NCI-H1417 (cell line): ENCODE results near the gene TTC33.
"Not testable (repeated sequence)": the region's sequence is repeated elsewhere in the genome, so short reads cannot be mapped to it uniquely, and the experiment has no call there.

ENCODE experiments used
- DNase-seq, 3 experiments: peaks; one replicate each; lab custom pipeline; 2025; lab: John Stamatoyannopoulos, UW

TTC33 gene, protein sequence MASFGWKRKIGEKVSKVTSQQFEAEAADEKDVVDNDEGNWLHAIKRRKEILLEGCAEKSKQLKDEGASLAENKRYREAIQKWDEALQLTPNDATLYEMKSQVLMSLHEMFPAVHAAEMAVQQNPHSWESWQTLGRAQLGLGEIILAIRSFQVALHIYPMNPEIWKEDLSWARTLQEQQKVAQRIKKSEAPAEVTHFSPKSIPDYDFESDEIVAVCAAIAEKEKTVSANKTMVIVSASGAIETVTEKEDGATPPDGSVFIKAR

DNA sequence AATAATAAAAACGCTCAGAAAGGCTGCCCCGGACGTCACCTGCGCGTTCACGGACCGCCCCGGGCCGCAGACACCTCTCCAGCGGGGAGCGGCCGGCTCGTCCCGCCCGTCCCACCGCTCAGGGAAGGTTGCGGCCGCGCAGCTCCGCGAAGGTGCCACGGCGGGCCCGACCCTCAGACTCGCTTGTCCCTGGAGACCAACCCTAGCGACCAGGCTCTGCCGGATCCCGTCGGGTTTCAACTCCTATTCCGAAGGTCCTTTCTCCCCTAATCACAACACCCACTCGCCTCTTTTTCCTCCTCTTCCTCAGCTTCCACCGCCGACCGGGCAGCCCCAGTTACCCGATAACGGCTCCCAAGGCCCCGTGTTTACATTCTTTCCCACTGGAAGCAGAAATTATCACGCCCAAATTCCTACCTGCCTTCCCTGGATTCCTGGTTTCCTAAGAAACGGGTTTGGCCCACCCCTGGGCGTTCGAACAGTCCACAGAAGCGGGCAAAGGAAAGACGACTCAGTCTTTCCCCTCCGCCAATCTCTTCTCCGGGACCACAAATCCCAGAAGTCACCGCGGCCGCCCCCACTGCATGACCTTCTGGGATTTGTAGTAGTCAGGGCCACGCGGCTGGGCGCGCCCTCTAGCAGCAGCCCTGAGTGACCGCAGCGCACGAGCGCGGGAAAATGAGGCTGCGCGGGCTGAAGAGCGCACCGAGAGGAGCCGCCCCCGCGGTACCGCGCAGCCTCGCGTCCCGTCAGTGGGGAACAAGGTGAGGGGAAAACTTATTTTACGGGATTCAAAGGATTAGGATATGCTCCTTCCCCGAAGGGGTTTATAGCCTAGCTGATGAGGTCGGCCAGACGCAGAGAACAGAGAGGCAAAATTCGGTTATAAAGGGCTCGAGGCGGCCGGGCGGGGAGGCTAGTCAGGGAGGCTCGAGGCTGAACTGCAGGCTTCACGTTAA lies at the start of gene TTC33:
Gene TTC33 (minus strand): TSS at position 555 of the 959 bp plus-strand sequence. CDS start 8,943 bp downstream, outside the sequence.
- DNase-seq: peak; percentile 93 to 97 (median 96)

DNA sequence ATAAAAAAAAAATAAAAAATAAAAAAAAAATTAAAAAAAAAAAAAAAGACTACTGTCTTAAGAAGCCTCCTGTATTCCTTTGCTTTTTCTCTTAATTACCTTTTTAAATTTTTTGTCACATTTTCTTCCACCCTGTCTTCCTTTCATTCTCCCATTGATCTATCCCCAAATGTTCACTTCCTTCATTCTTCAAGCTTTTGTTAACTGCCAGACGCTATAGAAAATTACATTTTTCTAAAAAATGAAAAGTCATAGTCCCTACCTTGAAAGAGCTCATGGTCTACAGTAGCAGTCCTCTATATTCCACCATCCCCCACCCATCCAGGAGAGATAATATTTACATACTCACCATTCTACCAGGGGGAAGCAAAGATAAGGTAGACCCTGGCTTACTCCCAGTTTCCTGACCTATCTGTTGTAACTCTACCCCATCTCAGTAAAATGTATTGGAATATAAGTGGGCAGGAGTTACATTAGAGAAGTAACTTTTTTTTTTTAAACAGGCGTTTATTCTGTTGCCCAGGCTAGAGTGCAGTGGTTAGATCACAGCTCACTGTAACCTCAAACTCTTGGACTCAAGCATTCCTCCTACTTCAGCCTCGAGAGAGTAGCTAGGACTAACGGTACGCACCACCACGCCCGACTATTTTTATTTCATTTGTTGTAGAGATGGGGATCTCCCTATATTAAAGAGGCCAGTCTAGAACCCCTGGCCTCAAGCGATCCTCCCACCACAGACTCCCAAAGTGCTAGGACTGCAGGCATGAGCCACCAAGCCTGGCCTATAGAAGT lies 46.2 kb upstream of the TTC33 start:
- no peak for DNase-seq

DNA sequence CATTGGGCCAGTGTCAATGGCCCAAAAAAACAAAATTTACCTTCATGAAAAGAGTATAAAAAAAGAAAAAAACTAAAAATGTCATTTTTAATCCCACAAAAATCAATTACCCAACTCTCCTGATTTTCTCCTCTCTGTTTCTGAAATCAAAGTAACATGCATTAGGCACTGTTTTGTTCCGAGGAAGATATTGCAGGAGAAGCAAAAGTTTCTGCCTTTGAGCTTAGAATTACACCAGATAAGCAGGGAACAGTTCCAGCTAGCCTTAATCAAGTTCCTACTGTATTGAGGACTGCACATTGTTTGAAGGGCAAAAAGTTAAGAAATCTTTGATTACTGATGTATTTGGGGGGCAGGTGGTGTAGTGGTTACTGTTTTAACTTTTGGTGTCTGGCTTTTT lies 43.5 kb upstream of the TTC33 start:
- peak in 1 of 3 experiments; percentile 16 for DNase-seq

DNA sequence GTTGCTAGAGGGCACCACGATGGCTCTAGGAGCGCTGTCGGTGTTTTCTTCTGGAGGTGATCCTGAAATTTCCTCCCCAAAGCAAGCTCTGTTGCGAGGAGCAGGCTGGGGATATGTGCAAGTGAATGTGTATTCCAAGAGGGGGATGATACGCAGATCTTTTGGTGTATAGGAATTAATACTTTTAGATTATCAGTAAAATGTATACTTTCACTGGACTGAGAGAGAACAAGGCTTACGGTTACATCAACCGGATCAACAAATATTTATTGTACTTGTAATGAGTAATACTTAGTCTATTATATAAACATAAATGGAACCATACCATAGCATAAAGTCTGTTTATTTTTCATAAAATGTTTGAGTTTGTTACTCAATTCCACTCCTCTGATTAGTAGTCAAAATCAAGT lies 43.0 kb upstream of the TTC33 start:
- DNase-seq: no peak

DNA sequence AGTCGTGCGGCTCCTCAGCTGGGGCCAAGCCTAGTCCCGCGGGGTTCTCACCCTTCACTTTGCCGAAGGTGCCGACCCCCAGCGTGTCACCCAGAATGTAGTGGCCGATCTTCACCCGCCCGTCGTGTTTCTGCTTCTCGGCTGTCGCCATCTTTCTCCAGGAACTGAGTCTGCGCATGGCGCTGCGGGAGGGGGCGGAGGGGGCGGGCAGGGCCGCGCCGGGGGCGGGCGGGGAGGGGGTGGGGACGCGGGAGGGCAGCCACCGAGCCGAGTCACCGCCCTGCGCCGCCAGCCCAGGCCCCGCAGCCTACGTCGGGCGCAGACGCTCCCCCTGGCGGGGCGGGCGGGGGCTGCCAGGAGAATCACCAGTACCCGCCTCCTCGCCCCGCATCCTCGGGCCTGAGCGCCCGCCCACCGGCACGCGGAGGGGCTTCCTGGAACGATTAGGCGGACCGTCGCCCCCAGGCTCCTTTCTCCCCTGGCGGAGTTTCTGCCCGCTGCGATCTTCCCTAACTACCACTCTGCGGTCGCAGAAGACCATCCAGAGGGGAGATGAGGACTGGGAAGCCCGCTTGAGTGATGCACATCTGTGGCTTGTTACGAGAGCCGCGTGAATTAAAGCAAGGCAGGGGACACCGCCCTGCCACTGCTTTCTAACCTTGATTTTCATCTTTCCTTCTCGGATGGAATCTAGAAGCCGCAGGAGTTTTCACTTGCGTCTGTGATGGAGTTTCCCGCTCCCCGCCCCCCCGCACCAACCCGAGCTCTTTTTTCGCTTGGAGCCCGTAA lies 42.4 kb upstream of the TTC33 start, which contains the start of gene PRKAA1:
Gene PRKAA1 (minus strand): TSS at position 363 of the 789 bp plus-strand sequence. CDS start 185 bp downstream, at position 178.
- peak; percentile 81 to 98 (median 91) for DNase-seq

DNA sequence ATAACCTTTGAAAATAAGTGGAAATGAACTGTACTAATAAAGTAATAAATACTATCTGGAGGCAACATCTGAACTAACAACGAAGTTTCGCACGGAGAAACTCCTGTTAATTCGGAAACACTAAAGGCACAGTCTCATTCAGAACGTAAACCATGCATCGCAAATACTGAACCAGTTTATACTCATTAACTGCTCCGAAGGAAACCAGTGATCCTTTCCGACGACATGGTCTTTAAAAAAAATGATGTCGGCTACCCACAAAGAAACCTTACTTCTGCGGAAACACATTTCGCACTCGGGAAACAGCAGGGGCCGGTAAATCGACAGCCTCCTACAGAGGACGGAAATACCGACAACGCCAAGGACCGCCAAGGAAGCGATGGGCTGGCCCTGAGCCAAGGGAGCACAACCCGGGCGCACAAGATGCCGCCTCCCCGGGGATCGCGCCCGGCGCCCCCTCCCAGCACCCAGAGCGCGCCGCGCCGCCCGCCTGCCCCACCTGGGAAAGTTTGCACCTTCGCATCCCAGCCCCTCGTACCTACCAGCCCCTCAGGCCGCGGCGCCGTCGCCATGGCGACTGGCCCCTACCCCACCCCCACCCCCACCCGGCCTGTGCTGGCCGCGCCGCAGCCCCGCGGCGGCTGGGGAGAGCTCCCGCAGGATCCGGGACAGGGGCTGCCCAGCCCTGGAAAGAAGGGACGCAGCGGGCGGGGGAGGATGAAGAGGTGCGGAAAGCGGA lies 41.7 kb upstream of the TTC33 start:
- DNase-seq: peak; percentile 60 to 92 (median 91)

DNA sequence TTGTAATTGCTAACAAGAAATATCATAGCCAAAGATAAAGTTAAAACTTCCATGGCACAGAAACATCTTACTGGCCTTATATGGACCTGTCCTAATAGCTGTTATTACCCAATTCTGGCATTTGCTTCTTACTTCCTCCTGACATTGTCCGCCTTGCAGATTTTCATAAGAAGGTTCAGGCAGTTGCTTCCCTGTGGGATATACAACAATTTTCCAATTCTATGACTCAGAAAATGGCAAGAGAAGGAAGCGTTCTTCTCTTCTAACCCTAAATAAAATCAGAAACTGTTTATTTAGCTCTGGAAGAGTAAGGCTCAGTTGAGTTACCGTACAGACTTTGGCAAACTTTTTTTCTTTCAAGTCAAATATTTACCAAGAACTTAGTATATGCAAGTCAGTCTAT lies 40.7 kb upstream of the TTC33 start:
- no peak for DNase-seq

DNA sequence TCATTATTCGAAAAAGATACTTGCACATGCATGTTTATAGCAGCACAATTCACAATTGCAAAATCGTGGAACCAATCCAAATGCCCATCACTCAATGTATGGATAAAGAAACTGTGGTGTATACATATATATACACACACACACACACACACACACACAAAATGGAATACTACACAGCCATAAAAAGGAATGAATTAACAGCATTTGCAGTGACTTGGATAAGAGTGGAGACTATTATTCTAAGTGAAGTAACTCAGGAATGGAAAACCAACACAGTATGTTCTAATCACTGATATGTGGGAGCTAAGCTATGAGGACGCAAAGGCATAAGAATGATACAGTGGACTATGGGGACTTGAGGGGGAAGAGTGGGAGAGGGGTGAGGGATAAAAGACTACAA lies 39.1 kb upstream of the TTC33 start:
- DNase-seq: not testable (repeated sequence)

DNA sequence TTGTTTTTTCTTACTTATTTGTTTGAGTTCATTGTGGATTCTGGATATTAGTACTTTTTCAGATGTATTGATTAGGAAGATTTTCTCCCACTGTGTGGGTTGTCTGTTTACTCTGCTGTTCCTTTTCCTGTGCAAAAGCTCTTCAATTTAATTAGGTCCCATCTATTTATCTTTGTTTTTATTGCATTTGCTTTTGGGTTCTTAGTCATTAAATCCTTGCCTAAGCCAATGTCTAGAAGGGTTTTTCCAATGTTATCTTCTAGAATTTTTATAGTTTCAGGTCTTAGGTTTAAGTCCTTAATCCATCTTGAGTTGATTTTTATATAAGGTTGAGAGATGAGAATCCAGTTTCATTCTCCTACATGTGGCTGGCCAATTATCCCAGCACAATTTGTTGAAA lies 38.6 kb upstream of the TTC33 start:
- not testable (repeated sequence) for DNase-seq

DNA sequence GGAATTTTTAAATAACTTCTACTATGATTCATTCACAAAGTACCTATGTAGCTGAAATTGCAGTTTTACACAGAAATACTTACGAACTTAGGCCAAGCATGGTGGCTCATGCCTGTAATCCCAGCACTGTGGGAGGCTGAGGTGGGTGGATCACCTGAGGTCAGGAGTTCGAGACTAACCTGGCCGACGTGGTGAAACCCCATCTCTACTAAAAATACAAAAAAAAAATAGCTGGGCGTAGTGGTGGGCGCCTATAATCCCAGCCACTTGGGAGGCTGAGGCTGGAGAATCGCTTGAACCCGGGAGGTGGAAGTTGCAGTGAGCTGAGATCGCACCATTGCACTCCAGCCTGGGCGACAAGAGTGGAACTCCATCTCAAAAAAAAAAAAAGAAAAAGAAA lies 36.9 kb upstream of the TTC33 start:
- not testable (repeated sequence) for DNase-seq

DNA sequence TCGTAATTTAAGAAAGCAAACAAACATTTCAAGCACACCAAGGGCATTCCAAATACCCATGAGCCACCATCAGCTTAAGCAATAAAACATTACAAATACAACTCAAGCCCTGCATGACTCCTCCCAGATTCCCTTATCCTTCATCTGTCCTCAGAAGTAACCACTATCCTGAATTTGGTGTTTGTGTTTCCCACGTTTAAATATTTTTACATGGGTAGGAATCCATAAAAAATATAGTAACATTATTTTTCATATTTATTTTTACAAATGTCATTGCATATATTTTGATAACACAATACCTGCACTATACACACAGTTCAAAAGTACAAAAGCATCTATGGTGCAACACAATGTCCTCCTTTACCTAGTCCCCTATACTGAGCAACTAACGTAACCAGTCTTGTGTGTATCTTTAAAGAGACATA lies 36.0 kb upstream of the TTC33 start:
- no peak for DNase-seq

DNA sequence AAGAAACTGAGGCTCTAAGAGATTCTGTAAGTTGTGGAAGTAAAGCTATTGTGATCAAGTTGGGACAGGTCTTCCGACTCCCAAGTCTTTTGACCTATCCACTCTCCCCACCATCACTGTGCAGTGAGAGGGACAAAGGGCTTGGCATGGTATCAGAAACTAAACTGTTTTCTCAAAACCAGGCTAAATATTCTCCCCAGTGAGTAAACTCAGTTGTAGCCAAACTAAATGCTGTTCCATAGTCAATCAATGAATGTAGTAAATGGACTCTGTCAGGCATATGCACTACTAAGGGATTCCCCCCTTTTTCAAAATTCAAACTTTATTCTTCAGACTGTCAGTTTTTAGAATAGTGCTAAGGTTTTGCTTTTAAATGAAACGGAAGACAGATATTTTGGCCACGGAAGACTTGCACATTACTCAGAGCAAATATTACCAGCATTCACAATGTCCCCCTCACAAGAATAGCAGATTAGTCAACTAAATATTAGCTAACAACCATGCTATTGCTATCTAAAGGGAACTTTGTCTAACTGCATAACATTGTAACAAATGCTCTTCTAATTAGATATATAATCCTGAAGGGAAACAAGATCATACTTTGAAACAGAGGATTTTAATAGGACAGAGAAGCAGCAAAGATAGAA lies 35.3 kb upstream of the TTC33 start:
- no peak for DNase-seq

DNA sequence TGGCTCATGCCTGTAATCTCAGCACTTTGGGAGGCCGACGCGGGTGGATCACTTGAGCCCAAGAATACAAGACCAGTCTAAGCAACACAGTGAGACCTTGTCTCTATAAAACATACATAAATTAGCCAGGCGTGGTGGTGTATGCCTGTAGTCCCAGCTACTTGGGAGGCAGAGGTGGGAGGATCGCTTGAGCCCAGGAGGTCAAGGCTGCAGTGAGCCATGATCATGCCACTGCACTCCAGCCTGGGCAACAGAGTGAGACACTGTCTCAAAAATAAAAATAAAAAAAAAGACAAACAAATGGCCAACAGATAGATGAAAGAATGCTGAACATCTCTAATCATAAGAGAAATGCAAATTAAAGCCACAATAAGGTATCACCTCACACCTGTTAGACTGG lies 33.2 kb upstream of the TTC33 start:
- not testable (repeated sequence) for DNase-seq

DNA sequence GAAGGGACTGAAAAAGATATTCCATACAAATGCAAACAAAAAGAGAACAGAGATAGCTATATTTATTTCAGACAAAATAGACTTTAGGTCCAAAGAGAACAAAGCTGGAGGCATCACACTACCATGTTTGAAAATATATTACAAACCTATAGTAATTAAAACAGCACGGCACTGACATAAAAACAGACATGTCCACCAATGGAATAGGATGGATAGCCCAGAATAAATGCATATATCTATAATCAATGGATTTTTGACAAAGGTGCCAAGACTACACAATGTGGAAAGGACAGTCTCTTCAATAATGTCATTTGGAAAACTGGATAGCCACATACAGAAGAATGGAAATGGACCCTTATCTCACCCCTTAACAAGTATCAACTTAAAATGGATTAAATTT lies 32.2 kb upstream of the TTC33 start:
- no peak for DNase-seq

DNA sequence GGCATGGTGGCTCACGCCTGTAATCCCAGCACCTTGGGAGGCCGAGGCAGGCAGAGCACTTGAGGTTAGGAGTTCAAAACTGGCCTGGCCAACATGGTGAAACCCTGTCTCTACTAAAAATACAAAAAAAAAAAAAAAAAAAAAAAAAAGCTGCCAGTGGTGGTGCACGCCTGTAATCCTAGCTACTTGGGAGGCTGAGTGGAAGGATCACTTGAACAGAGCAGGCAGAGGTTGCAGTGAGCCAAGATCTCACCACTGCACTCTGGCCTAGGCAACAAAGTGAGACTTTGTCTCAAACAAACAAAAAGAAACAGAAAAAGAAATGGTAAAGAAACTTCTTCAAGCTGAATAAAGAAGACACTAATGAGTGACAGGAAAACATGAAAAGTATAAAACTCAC lies 30.9 kb upstream of the TTC33 start:
- not testable (repeated sequence) for DNase-seq

DNA sequence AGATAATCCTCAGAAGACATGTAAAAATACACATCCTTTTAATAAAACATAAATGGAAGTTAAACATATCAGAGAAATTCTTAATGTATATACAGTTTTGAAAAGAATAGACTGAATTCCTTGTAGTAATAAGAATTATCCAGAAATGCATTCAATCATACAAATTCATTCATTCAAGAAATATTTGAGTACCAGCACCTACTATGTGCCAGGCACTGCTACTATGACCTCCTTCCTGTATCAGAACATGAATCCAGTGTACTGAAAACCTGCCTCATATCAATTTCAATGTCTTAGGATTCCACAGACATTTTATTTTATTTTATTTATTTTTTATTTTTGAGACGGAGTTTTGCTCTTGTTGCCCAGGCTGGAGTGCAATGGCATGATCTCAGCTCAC lies 29.2 kb upstream of the TTC33 start:
- no peak for DNase-seq

DNA sequence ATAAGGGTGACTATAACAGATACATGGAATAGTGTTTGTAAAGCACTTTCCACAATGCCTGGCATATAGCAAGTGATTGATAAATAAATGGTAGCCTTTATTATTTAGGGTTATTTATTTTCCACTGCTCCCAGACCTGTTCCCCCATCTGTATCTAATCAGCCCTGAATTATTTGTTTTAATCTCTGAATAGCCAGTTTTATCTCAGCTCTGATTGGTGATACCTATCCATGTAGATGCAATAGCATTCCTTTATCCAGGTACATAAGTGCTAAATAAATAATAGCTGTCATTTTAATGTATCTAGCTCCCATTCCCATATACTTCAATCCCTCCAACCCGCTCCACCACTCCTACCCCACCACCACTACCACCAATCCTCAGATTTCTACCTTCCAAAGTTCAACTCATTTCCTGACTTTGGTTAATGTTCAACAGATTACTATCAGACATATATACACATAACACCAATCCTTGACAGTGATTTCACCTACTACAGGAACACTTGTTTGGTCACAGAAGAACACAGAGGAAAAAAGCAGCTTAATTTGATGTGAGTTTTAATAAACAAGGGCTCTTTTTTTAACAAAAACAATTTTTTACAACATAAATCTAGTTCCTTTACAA lies 28.4 kb upstream of the TTC33 start:
- no peak for DNase-seq

DNA sequence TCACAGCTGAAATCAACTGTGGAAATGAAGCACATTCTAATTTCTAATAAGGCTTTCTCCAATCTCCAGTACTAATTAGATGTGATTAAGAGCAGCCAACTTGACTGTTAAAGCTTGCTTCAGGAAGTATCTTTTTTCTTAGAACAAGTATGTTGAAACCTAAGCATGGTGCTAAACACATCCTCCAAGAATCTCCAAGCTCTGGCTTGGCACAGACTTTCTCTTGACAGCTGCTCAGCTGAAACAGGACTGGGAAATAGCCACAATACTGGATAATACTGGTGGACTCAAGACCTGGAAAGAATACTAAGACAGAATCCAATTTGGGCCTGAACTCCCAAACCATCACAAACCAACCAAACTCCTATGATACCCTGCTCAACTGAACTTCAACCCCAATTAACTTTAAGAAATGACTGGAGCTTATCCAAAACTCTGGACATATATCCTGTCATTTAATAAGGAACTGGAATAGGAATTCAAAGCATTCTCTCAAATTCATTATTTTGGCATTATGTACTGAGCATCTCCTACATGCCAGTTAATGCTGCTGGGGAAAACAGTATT lies 26.2 kb upstream of the TTC33 start:
- DNase-seq: no peak

DNA sequence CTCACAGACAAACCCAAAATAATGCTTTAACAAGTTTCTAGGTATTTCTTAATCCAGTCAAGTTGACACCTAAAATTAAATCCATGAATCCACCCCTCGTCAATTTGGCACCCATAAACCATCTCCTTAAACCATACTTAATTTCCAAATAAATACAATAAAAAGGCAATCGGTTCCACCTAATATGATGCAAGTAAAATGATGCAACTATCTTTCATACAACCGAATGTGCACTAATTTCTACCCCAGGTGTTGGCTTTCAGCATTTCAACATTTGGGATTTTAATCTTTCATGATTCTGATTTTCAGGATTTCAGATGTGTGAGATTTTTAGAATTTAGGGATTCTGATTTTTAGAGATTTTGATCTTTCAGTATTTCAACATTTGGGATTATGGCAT lies 25.1 kb upstream of the TTC33 start:
- no peak for DNase-seq
